GM19463 (cell line): ENCODE measurements around the gene AVPR1A.

ENCODE experiments used
- ATAC-seq: cut with Tn5 transposase; IDR thresholded peaks from one replicate; pipeline ENCODE4 v1.9.1; 2021; ENCODE audit warnings: mild to moderate bottlenecking, moderate library complexity; ENCODE audit not compliant: unreplicated experiment

AVPR1A gene

DNA sequence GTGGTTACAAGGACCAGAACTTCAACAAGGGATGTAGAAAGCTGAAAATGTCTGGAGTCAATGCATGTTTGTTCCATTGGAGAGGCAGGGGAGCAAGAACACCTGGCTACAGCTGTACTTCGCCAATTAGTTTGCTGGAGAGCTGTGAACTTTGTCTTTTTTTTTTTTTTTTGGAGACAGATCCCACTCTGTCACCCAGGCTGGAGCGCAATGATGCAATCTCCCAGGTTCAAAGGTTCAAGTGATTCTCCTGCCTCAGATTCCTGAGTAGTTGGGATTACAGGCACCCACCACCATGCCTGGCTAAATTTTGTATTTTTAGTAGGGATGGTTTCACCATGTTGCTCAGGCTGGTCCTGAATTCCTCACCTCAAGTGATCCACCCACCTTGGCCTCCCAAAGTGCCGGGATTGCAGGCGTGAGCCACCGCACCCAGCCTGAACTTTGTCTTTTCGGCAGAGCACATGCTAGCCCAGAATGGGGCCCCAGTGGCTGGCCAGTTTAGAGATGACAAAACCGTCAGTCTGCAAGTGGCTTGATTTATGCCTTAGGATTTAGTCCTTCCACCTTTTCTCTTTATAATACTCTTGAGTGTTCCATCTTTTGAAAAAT, 55.5 kb downstream of the AVPR1A start:
- ATAC-seq = no peak

- ATAC-seq = no peak
Measured at GRCh38 chr12:63093711-63094110, 57.3 kb downstream of the AVPR1A start.

GRCh38 chr12:63093084-63093483, 57.9 kb downstream of the AVPR1A start:
- no peak for ATAC-seq
